HepG2 (cell line): ENCODE measurements around the gene BCAS3. TPM values are rescaled to one million over a fixed set of nuclear protein-coding genes. Genes with fewer than 3 reads are reported as not detected.

Experiments used
- BCL6 ChIP-seq: IDR thresholded peaks from 2 replicates; pipeline ENCODE4 v1.6.1; 2016; ENCODE audit warnings: missing genetic modification reagents, missing compliant biosample characterization
- ELF4 ChIP-seq: sonication (generic); formaldehyde crosslinking; IDR thresholded peaks from 2 replicates; pipeline ENCODE4 v1.5.0; 2020; ENCODE audit warnings: missing genetic modification reagents, mild to moderate bottlenecking, moderate library complexity, borderline replicate concordance
- ETV5 ChIP-seq: IDR thresholded peaks from 2 replicates; pipeline ENCODE4 v1.6.1; 2018; ENCODE audit warnings: missing biosample characterization, missing genetic modification reagents, inconsistent platforms, borderline replicate concordance
- MEF2D ChIP-seq: sonication (generic); formaldehyde crosslinking; IDR thresholded peaks from 2 replicates; pipeline ENCODE4 v1.5.1; 2020; ENCODE audit warnings: mild to moderate bottlenecking, missing genetic modification reagents
- NCOR1 ChIP-seq: fragments of 200-600 bp; sonication (generic); IDR thresholded peaks from 2 replicates; pipeline ENCODE4 v1.7.0; 2017; ENCODE audit warnings: antibody characterized with exemption, low read length, borderline replicate concordance
- PTBP1 ChIP-seq: fragments of 200-400 bp; formaldehyde crosslinking; IDR thresholded peaks from 2 replicates; pipeline ENCODE4 v1.6.1; 2018; ENCODE audit warnings: low read length, low read depth; ENCODE audit not compliant: poor library complexity, severe bottlenecking
- SRSF4 ChIP-seq: fragments of 200-400 bp; formaldehyde crosslinking; IDR thresholded peaks from one replicate; pipeline ENCODE4 v1.6.1; 2018; ENCODE audit warnings: mild to moderate bottlenecking, low read depth, low read length, moderate library complexity; ENCODE audit not compliant: poor library complexity, severe bottlenecking
- SSRP1 ChIP-seq: IDR thresholded peaks from 2 replicates; pipeline ENCODE4 v1.6.1; 2016; ENCODE audit warnings: control low read depth
- STAT5B ChIP-seq: sonication (generic); formaldehyde crosslinking; IDR thresholded peaks from 2 replicates; pipeline ENCODE4 v1.4.0; 2020; ENCODE audit warnings: missing genetic modification reagents
- ZBTB38 ChIP-seq: sonication (generic); formaldehyde crosslinking; IDR thresholded peaks from 2 replicates; pipeline ENCODE4 v1.5.1; 2020; ENCODE audit warnings: mild to moderate bottlenecking, missing genetic modification reagents
- ZNF180 ChIP-seq: sonication (generic); formaldehyde crosslinking; IDR thresholded peaks from 2 replicates; pipeline ENCODE4 v1.4.0; 2020; ENCODE audit warnings: low read depth, missing genetic modification reagents, borderline replicate concordance
- ZNF296 ChIP-seq: sonication (generic); formaldehyde crosslinking; conservative IDR thresholded peaks from 2 replicates; pipeline ENCODE4 v1.5.0; 2020; ENCODE audit warnings: mild to moderate bottlenecking, missing genetic modification reagents
- ZNF460 ChIP-seq: sonication (generic); formaldehyde crosslinking; IDR thresholded peaks from 2 replicates; pipeline ENCODE4 v1.5.1; 2020; ENCODE audit warnings: missing genetic modification reagents, mild to moderate bottlenecking, borderline replicate concordance
- polyA plus RNA-seq, 8 experiments: library from polyadenylated mRNA; depleted of rRNA in 3 of 8; stranded (reverse) in 7 of 8; unstranded in 1 of 8; fragments of >200 nt; fragmentation: Illumina TruSeq in 4 of 8; extraction: Trizol in 4 of 8; gene quantifications; 2 replicates each; pipeline versions ENCODE4 v1.2.1 to v1.2.3, GENCODE V29; 2011 to 2016; ENCODE audit warnings: low read depth in 4 of 8, missing spikeins in 1 of 8, mixed read lengths in 1 of 8; ENCODE audit not compliant: insufficient read depth in 1 of 8
- total RNA-seq, 5 experiments: library from RNA; depleted of rRNA; stranded (reverse); fragments of >200 nt; fragmentation: Illumina TruSeq; extraction: Trizol; gene quantifications; 2 replicates each; pipeline ENCODE4 v1.2.3, GENCODE V29; 2016; ENCODE audit warnings: low read depth in 1 of 5
- TF ChIP-seq, protein P1 (sequence below): sonication (generic); formaldehyde crosslinking; IDR thresholded peaks from 2 replicates; pipeline ENCODE4 v1.5.0; 2020; ENCODE audit warnings: missing genetic modification reagents
- TF ChIP-seq, protein P2 (sequence below): sonication (generic); formaldehyde crosslinking; IDR thresholded peaks from 2 replicates; pipeline ENCODE4 v1.4.0; 2020; ENCODE audit warnings: missing genetic modification reagents
- TF ChIP-seq, protein P3 (sequence below): sonication (generic); formaldehyde crosslinking; IDR thresholded peaks from 2 replicates; pipeline ENCODE4 v1.5.1; 2020; ENCODE audit warnings: mild to moderate bottlenecking, missing genetic modification reagents, moderate library complexity
- TF ChIP-seq, protein P4 (sequence below): sonication (generic); formaldehyde crosslinking; IDR thresholded peaks from 2 replicates; pipeline ENCODE4 v1.5.0; 2020; ENCODE audit warnings: missing genetic modification reagents

The BCAS3 gene
- total and polyA plus RNA-seq, 2 of the 13 experiments (the other 11 are each of a cell fraction or from before 2014, with no cell fraction given): 10.7 to 11.2 TPM

DNA sequence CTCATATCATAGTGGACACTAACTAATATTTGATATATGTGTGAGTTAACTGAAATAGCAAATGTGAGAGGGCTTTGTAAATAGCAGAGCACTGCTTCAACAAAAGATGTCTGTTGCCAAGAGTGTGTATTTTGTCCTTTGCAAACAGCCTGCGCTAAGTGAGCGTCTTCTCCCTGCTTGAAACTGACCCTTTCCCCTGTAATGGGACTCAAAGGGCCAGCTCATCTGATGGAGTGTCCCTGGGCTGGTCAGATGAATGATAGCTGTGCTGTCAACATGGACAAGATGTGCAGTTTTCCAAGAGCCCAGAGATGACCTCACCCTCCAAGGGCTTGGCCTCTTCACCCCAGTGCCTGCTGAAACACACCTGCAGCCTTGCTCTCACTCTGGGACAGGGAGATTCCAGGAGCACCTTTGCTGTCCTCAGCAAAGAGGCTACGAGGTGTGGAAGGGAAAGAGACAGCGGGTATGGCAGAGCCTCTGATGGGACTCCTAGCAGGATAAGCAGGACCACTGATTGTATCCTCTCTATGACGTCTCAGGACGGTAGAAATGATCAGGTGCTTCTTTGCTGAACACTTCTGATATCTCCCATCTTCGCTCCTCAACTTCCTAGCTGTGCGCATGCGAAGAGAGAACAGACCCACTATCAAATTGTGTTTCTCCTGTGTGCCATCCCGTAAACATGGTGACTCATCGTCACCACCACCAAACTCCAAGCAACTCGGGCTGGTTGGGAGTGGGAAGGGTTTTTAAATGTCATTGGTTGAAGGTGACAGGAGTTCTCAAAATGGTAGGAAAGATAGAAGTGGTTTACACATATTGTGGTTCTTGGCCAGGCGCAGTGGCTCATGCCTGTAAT lies 686.2 kb downstream of the BCAS3 start (continued):
- no peak; the same call in 1 of the 2 replicates for TF ChIP-seq STAT5B (CRISPR knock-in tag)
- no peak for TF ChIP-seq ELF4 (CRISPR knock-in tag)
- TF ChIP-seq BCL6 (CRISPR knock-in tag): peak; percentile 83
- TF ChIP-seq PTBP1: no peak
- peak; percentile 46; the same call in 1 of the 2 replicates for TF ChIP-seq ETV5 (CRISPR knock-in tag)
- TF ChIP-seq, protein P1, sequence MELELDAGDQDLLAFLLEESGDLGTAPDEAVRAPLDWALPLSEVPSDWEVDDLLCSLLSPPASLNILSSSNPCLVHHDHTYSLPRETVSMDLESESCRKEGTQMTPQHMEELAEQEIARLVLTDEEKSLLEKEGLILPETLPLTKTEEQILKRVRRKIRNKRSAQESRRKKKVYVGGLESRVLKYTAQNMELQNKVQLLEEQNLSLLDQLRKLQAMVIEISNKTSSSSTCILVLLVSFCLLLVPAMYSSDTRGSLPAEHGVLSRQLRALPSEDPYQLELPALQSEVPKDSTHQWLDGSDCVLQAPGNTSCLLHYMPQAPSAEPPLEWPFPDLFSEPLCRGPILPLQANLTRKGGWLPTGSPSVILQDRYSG (CRISPR knock-in tag): no peak
- TF ChIP-seq ZNF460: no peak; the same call in 1 of the 2 replicates
- TF ChIP-seq, protein P2, sequence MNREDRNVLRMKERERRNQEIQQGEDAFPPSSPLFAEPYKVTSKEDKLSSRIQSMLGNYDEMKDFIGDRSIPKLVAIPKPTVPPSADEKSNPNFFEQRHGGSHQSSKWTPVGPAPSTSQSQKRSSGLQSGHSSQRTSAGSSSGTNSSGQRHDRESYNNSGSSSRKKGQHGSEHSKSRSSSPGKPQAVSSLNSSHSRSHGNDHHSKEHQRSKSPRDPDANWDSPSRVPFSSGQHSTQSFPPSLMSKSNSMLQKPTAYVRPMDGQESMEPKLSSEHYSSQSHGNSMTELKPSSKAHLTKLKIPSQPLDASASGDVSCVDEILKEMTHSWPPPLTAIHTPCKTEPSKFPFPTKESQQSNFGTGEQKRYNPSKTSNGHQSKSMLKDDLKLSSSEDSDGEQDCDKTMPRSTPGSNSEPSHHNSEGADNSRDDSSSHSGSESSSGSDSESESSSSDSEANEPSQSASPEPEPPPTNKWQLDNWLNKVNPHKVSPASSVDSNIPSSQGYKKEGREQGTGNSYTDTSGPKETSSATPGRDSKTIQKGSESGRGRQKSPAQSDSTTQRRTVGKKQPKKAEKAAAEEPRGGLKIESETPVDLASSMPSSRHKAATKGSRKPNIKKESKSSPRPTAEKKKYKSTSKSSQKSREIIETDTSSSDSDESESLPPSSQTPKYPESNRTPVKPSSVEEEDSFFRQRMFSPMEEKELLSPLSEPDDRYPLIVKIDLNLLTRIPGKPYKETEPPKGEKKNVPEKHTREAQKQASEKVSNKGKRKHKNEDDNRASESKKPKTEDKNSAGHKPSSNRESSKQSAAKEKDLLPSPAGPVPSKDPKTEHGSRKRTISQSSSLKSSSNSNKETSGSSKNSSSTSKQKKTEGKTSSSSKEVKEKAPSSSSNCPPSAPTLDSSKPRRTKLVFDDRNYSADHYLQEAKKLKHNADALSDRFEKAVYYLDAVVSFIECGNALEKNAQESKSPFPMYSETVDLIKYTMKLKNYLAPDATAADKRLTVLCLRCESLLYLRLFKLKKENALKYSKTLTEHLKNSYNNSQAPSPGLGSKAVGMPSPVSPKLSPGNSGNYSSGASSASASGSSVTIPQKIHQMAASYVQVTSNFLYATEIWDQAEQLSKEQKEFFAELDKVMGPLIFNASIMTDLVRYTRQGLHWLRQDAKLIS (CRISPR knock-in tag): no peak
- TF ChIP-seq MEF2D: peak; percentile 70
- peak; percentile 83; the same call in 1 of the 2 replicates for TF ChIP-seq NCOR1
- TF ChIP-seq ZBTB38: peak; percentile 53; the same call in 1 of the 2 replicates
- TF ChIP-seq, protein P3, sequence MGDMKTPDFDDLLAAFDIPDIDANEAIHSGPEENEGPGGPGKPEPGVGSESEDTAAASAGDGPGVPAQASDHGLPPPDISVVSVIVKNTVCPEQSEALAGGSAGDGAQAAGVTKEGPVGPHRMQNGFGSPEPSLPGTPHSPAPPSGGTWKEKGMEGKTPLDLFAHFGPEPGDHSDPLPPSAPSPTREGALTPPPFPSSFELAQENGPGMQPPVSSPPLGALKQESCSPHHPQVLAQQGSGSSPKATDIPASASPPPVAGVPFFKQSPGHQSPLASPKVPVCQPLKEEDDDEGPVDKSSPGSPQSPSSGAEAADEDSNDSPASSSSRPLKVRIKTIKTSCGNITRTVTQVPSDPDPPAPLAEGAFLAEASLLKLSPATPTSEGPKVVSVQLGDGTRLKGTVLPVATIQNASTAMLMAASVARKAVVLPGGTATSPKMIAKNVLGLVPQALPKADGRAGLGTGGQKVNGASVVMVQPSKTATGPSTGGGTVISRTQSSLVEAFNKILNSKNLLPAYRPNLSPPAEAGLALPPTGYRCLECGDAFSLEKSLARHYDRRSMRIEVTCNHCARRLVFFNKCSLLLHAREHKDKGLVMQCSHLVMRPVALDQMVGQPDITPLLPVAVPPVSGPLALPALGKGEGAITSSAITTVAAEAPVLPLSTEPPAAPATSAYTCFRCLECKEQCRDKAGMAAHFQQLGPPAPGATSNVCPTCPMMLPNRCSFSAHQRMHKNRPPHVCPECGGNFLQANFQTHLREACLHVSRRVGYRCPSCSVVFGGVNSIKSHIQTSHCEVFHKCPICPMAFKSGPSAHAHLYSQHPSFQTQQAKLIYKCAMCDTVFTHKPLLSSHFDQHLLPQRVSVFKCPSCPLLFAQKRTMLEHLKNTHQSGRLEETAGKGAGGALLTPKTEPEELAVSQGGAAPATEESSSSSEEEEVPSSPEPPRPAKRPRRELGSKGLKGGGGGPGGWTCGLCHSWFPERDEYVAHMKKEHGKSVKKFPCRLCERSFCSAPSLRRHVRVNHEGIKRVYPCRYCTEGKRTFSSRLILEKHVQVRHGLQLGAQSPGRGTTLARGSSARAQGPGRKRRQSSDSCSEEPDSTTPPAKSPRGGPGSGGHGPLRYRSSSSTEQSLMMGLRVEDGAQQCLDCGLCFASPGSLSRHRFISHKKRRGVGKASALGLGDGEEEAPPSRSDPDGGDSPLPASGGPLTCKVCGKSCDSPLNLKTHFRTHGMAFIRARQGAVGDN (CRISPR knock-in tag): peak; percentile 60; the same call in 1 of the 2 replicates
- TF ChIP-seq ZNF180 (CRISPR knock-in tag): no peak
- no peak for TF ChIP-seq SSRP1 (CRISPR knock-in tag)
- TF ChIP-seq, protein P4, sequence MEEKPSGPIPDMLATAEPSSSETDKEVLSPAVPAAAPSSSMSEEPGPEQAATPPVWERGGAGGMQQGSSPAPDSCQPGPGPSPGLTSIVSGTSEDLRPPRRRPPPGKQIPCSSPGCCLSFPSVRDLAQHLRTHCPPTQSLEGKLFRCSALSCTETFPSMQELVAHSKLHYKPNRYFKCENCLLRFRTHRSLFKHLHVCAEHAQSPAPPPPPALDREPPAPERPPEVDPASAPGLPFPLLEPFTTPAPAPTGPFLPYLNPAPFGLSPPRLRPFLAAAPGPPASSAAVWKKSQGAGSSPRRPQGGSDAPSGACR: 0 out of 2 replicates have a peak, but pooled peaks have one; percentile 59
- no peak for TF ChIP-seq SRSF4
- TF ChIP-seq ZNF296: peak; percentile 99
